ENCODE data around the gene GAB3. TPM values are rescaled to one million over a fixed set of nuclear protein-coding genes. Genes with fewer than 3 reads are reported as not detected.

Gene GAB3
- total RNA-seq, 1 experiment from 2014 or later, result 0.72 TPM

- ATAC-seq (no peak), DNase-seq (ENCODE audit: low spot score) (no peak)
- Mint-ChIP-seq H3K27me3 (ENCODE audit: low read depth) (no peaks in the 10 kb centered on the region; the same call in 1 of the 2 replicates), H3K36me3 (no peaks in the 10 kb centered on the region; the same call in 1 of the 2 replicates), H3K4me3 (no peak overlapping the region), H3K9me3 (peaks cover 3% of the 10 kb centered on the region; the same call in 1 of the 2 replicates), H3K27ac (no peak overlapping the region), H3K4me1 (peaks cover 5% of the 10 kb centered on the region; the same call in 1 of the 2 replicates)
- ChIA-PET POLR2A (no interaction called here), CTCF (interaction anchor here (0.7 kb wide), 1 partner anchor 17 kb away, joined by 4 read pairs; no protein-coding TSS in a partner anchor)
- no peak for TF ChIP-seq FOXP4 (CRISPR knock-in tag; IDR thresholded peaks at IDR 0.05)
Measured at GRCh38 chrX:154712781-154713740, 37.8 kb downstream of the GAB3 start.

DNA sequence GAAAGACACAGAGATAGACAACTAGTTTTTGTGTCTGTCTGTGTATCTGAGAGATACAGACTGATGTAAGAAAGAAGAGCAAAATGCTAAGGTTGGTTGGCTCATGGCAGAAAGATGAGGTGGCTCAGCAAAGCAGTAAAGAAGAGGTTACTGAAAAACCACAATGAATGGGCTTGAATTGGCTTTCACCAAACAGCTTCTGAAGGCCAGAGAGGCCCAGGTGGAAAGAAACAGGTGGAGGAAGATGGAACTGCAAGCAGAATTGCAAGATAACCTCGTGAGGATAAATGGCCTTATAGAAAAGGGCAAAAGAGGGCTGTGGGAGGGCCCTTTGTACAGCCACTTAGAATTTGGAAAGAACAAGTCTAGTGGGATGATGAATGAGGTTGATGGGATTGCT, 39.6 kb downstream of the GAB3 start:
- POLR2A ChIA-PET, result no interaction called here
- Mint-ChIP-seq H3K27me3 (ENCODE audit: low read depth) (no peaks in the 10 kb centered on the region), H3K36me3 (no peaks in the 10 kb centered on the region; the same call in 1 of the 2 replicates), H3K4me1 (no peaks in the 10 kb centered on the region), H3K9me3 (peaks cover 3% of the 10 kb centered on the region; the same call in 1 of the 2 replicates), H3K27ac (no peak overlapping the region), H3K4me3 (no peak overlapping the region)
- CTCF ChIA-PET, result no interaction called here
- no peak for DNase-seq (ENCODE audit: low spot score)
- TF ChIP-seq KAT7 (CRISPR knock-in tag; IDR thresholded peaks at IDR 0.05; ENCODE audit: borderline replicate concordance) (no peak), PRDM15 (CRISPR knock-in tag; IDR thresholded peaks at IDR 0.05) (no peak), NFATC4 (CRISPR knock-in tag; IDR thresholded peaks at IDR 0.05) (no peak), PREB (CRISPR knock-in tag; IDR thresholded peaks at IDR 0.05; ENCODE audit: borderline replicate concordance) (no peak), ZNF416 (CRISPR knock-in tag; IDR thresholded peaks at IDR 0.05) (no peak), ZNF425 (CRISPR knock-in tag; conservative IDR thresholded peaks at IDR 0.05) (no peak), CBFB (CRISPR knock-in tag; IDR thresholded peaks at IDR 0.05; ENCODE audit: low read depth) (no peak), GABPB1 (CRISPR knock-in tag; IDR thresholded peaks at IDR 0.05) (no peak), TEAD4 (CRISPR knock-in tag; IDR thresholded peaks at IDR 0.05) (no peak), ZNF138 (CRISPR knock-in tag; conservative IDR thresholded peaks at IDR 0.05) (no peak), ZNF317 (CRISPR knock-in tag; IDR thresholded peaks at IDR 0.05; ENCODE audit: borderline replicate concordance, low read depth) (no peak), ZNF232 (CRISPR knock-in tag; IDR thresholded peaks at IDR 0.05) (no peak), MXD4 (CRISPR knock-in tag; IDR thresholded peaks at IDR 0.05; ENCODE audit: borderline replicate concordance) (no peak), TEAD1 (CRISPR knock-in tag; IDR thresholded peaks at IDR 0.05) (no peak)
- TF ChIP-seq, protein P1, sequence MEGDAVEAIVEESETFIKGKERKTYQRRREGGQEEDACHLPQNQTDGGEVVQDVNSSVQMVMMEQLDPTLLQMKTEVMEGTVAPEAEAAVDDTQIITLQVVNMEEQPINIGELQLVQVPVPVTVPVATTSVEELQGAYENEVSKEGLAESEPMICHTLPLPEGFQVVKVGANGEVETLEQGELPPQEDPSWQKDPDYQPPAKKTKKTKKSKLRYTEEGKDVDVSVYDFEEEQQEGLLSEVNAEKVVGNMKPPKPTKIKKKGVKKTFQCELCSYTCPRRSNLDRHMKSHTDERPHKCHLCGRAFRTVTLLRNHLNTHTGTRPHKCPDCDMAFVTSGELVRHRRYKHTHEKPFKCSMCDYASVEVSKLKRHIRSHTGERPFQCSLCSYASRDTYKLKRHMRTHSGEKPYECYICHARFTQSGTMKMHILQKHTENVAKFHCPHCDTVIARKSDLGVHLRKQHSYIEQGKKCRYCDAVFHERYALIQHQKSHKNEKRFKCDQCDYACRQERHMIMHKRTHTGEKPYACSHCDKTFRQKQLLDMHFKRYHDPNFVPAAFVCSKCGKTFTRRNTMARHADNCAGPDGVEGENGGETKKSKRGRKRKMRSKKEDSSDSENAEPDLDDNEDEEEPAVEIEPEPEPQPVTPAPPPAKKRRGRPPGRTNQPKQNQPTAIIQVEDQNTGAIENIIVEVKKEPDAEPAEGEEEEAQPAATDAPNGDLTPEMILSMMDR (IDR thresholded peaks at IDR 0.05), result no peak
- TF ChIP-seq, protein P2, sequence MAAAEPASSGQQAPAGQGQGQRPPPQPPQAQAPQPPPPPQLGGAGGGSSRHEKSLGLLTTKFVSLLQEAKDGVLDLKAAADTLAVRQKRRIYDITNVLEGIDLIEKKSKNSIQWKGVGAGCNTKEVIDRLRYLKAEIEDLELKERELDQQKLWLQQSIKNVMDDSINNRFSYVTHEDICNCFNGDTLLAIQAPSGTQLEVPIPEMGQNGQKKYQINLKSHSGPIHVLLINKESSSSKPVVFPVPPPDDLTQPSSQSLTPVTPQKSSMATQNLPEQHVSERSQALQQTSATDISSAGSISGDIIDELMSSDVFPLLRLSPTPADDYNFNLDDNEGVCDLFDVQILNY (CRISPR knock-in tag; IDR thresholded peaks at IDR 0.05), result no peak
- TF ChIP-seq, protein P3, sequence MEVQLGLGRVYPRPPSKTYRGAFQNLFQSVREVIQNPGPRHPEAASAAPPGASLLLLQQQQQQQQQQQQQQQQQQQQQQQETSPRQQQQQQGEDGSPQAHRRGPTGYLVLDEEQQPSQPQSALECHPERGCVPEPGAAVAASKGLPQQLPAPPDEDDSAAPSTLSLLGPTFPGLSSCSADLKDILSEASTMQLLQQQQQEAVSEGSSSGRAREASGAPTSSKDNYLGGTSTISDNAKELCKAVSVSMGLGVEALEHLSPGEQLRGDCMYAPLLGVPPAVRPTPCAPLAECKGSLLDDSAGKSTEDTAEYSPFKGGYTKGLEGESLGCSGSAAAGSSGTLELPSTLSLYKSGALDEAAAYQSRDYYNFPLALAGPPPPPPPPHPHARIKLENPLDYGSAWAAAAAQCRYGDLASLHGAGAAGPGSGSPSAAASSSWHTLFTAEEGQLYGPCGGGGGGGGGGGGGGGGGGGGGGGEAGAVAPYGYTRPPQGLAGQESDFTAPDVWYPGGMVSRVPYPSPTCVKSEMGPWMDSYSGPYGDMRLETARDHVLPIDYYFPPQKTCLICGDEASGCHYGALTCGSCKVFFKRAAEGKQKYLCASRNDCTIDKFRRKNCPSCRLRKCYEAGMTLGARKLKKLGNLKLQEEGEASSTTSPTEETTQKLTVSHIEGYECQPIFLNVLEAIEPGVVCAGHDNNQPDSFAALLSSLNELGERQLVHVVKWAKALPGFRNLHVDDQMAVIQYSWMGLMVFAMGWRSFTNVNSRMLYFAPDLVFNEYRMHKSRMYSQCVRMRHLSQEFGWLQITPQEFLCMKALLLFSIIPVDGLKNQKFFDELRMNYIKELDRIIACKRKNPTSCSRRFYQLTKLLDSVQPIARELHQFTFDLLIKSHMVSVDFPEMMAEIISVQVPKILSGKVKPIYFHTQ (CRISPR knock-in tag; IDR thresholded peaks at IDR 0.05), result no peak
- no peak for ATAC-seq

Data from WTC11 (cell line).